Body of pancreas (tissue), 4 donors: ENCODE data around the gene KCNE4.

Source experiments
- POLR2A ChIP-seq, 3 donors: fragments of 450-650 bp; IDR thresholded peaks; one replicate each; pipeline ENCODE4 v1.6.1; 2016; ENCODE audit warnings: antibody characterized with exemption in 3 of 3, mild to moderate bottlenecking in 2 of 3
- TF ChIP-seq, protein P1 (sequence below), 7 experiments: fragments of 450-650 bp in 4 of 7; fragments of 200-600 bp in 3 of 7; sonication (generic) in 3 of 7; IDR thresholded peaks; one replicate each; pipeline ENCODE4 v1.5.1; 2016 to 2019; ENCODE audit warnings: antibody characterized with exemption in 7 of 7

- no peak for TF ChIP-seq POLR2A (IDR thresholded peaks at IDR 0.05)
- TF ChIP-seq, protein P1, sequence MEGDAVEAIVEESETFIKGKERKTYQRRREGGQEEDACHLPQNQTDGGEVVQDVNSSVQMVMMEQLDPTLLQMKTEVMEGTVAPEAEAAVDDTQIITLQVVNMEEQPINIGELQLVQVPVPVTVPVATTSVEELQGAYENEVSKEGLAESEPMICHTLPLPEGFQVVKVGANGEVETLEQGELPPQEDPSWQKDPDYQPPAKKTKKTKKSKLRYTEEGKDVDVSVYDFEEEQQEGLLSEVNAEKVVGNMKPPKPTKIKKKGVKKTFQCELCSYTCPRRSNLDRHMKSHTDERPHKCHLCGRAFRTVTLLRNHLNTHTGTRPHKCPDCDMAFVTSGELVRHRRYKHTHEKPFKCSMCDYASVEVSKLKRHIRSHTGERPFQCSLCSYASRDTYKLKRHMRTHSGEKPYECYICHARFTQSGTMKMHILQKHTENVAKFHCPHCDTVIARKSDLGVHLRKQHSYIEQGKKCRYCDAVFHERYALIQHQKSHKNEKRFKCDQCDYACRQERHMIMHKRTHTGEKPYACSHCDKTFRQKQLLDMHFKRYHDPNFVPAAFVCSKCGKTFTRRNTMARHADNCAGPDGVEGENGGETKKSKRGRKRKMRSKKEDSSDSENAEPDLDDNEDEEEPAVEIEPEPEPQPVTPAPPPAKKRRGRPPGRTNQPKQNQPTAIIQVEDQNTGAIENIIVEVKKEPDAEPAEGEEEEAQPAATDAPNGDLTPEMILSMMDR (IDR thresholded peaks at IDR 0.05), result no peak
These were observed 8.3 kb downstream of the KCNE4 start for GRCh38 chr2:223060201-223060825.
